ENCODE results near the gene CIDEC.

Gene CIDEC

GRCh38 chr3:9818666-9819335, 61.3 kb downstream of the CIDEC start:
- no peak for TF ChIP-seq CTCF (IDR thresholded peaks at IDR 0.05)

DNA sequence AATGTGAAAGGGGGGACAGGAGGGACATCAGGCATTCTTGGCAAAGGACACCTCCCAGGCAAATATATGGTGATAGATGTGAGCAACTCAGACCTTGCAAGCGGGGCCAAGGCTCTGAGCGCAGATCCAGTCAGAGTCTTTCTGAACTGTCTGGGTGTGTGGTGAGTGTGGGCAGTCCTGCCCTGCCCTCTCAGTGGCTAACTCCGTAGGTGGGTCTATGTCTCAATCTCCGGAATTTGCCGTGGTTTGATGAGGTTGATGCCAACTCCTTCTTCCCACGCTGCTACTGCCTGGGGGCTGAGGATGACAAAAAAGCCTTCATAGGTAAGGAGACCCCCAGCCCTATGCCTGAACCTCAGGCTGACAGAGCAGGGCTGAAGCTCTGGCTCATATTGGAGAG, 62.6 kb downstream of the CIDEC start:
- no peak for TF ChIP-seq CTCF (IDR thresholded peaks at IDR 0.05)

All from LNCAP (cell line).